HepG2 (cell line): Measurements from ENCODE around the gene OGFR. TPM values are rescaled to one million over a fixed set of nuclear protein-coding genes. Genes with fewer than 3 reads are reported as not detected.
A peak's percentile ranks its signal among the peaks of the same experiment; 100 is the strongest.

Experiments used
- ATAC-seq: fragments of 200-7000 bp; cut with Tn5 transposase; 3 replicates; pipeline ENCODE4 v1.9.1; 2020; ENCODE audit warnings: mild to moderate bottlenecking, moderate library complexity
- BruUV-seq: library from RNA; stranded (reverse); fragments of 400-500 nt; replicated peaks from 2 replicates; lab custom pipeline; 2021; lab: Mats Ljungman, UMichigan
- CTCF ChIA-PET: fragments of 300-600 bp; formaldehyde crosslinking; extraction: SDS; loops from one replicate; lab custom pipeline; 2021; ENCODE audit warnings: low total read pairs, inconsistent platforms, low intra/inter-chr PET ratio; lab: Yijun Ruan, JAX
- POLR2A ChIA-PET: fragments of 350-600 bp; sonication (Branson Sonifier 250); formaldehyde crosslinking; loops from one replicate; lab custom pipeline; 2020; ENCODE audit warnings: antibody characterized with exemption, inconsistent platforms; lab: Yijun Ruan, JAX
- DNase-seq: peaks from one replicate; pipeline ENCODE4 v3.0.0-alpha.2; 2015; ENCODE audit warnings: low spot score
- FAIRE-seq: peaks from 3 replicates; lab custom pipeline; 2011; peaks lifted over from hg19 to GRCh38; lab: Jason Lieb, UNC
- H2AFZ ChIP-seq: one replicate; pipeline ENCODE4 v1.6.1; 2011; ENCODE audit warnings: low read length, inconsistent platforms
- H3K27ac ChIP-seq: fragments of 300-600 bp; 3 replicates; pipeline ENCODE4 v1.8.0; 2011; ENCODE audit warnings: mixed run types, mild to moderate bottlenecking, mixed read lengths, low read length, inconsistent platforms; ENCODE audit not compliant: insufficient read depth; ENCODE audit errors: extremely low read length
- H3K27me3 ChIP-seq, 2 experiments: fragments of 200-600 bp in 1 of 2; 2 replicates in 1 of 2; 3 replicates in 1 of 2; pipeline versions ENCODE4 v1.6.0 to v1.8.0; 2011; ENCODE audit warnings: low read length in 2 of 2, mild to moderate bottlenecking in 2 of 2, moderate library complexity in 2 of 2, inconsistent platforms in 1 of 2; ENCODE audit not compliant: insufficient read depth in 2 of 2, control insufficient read depth in 1 of 2
- H3K36me3 ChIP-seq, 2 experiments: fragments of 200-600 bp in 1 of 2; replicated peaks in 1 of 2; 2 replicates in 1 of 2; 3 replicates in 1 of 2; pipeline versions ENCODE4 v1.5.1 to v1.8.0; 2011; ENCODE audit warnings: low read length in 2 of 2, inconsistent platforms in 1 of 2; ENCODE audit not compliant: insufficient read depth in 2 of 2, control insufficient read depth in 1 of 2
- H3K4me1 ChIP-seq: 2 replicates; pipeline ENCODE4 v1.5.1; 2012; ENCODE audit warnings: low read length, inconsistent platforms; ENCODE audit not compliant: insufficient read depth
- H3K4me2 ChIP-seq: 2 replicates; pipeline ENCODE4 v1.6.0; 2011; ENCODE audit warnings: low read depth, low read length, inconsistent platforms
- H3K4me3 ChIP-seq, 3 experiments: fragments of 200-600 bp in 1 of 3; sonication (generic), shearing (Covaris generic) in 1 of 3; replicated peaks in 1 of 3; 2 replicates each; pipeline ENCODE4 v1.5.1; 2011 to 2016; ENCODE audit warnings: low read length in 3 of 3, inconsistent platforms in 2 of 3, low read depth in 2 of 3, mild to moderate bottlenecking in 2 of 3, control low read depth in 1 of 3, mixed read lengths in 1 of 3; ENCODE audit not compliant: insufficient read depth in 1 of 3
- H3K79me2 ChIP-seq: one replicate; pipeline ENCODE4 v1.6.1; 2011; ENCODE audit warnings: low read length, inconsistent platforms; ENCODE audit not compliant: insufficient read depth
- H3K9ac ChIP-seq: 2 replicates; pipeline ENCODE4 v1.6.0; 2011; ENCODE audit warnings: mild to moderate bottlenecking, low read depth, low read length, inconsistent platforms; ENCODE audit not compliant: insufficient read depth
- H3K9me3 ChIP-seq: 2 replicates; pipeline ENCODE4 v1.5.1; 2012; ENCODE audit warnings: mild to moderate bottlenecking, low read length
- H4K20me1 ChIP-seq: 2 replicates; pipeline ENCODE4 v1.6.0; 2011; ENCODE audit warnings: inconsistent platforms, mild to moderate bottlenecking, low read length, moderate library complexity; ENCODE audit not compliant: insufficient read depth
- ZNF687 ChIP-seq: sonication (generic); formaldehyde crosslinking; IDR thresholded peaks from 2 replicates; pipeline ENCODE4 v1.5.1; 2020; ENCODE audit warnings: mild to moderate bottlenecking, missing genetic modification reagents, moderate library complexity
- WGBS: methylation state at CpG from one replicate; pipeline ENCODE4 v1.1.6; 2017; ENCODE audit warnings: low lambda C conversion rate; 5-methylcytosine and 5-hydroxymethylcytosine counted together
- in situ Hi-C: cut with HindIII; loops from 2 replicates; pipeline ENCODE4 v1.10.0; 2017; ENCODE audit warnings: low pct_unique_long_range_greater_than_20kb; ENCODE audit not compliant: extremely low pct_ligation_motif_present
- intact Hi-C: fragments of 100-400 bp; cut with micrococcal nuclease; formaldehyde crosslinking; loops from one replicate; pipeline ENCODE4 v1.10.0; 2022; ENCODE audit not compliant: unreplicated experiment
- polyA plus RNA-seq, 8 experiments: library from polyadenylated mRNA; depleted of rRNA in 3 of 8; stranded (reverse) in 7 of 8; unstranded in 1 of 8; fragments of >200 nt; fragmentation: Illumina TruSeq in 4 of 8; extraction: Trizol in 4 of 8; gene quantifications; 2 replicates each; pipeline versions ENCODE4 v1.2.1 to v1.2.3, GENCODE V29; 2011 to 2016; ENCODE audit warnings: low read depth in 4 of 8, missing spikeins in 1 of 8, mixed read lengths in 1 of 8; ENCODE audit not compliant: insufficient read depth in 1 of 8
- total RNA-seq, 5 experiments: library from RNA; depleted of rRNA; stranded (reverse); fragments of >200 nt; fragmentation: Illumina TruSeq; extraction: Trizol; gene quantifications; 2 replicates each; pipeline ENCODE4 v1.2.3, GENCODE V29; 2016; ENCODE audit warnings: low read depth in 1 of 5
- TF ChIP-seq, protein P1 (sequence below): sonication (generic); formaldehyde crosslinking; IDR thresholded peaks from 2 replicates; pipeline ENCODE4 v1.4.0; 2020; ENCODE audit warnings: missing genetic modification reagents, borderline replicate concordance

The OGFR gene
- total and polyA plus RNA-seq, 2 of the 13 experiments (the other 11 are each of a cell fraction or from before 2014, with no cell fraction given), result 47.7 to 81.8 TPM

- Histone ChIP-seq H3K36me3 (no peaks in the 10 kb centered on the region), H3K9ac (no peak overlapping the region), H3K4me1 (no peaks in the 10 kb centered on the region), H3K27ac (no peak overlapping the region), H3K27me3 (peaks cover 56 to 98% of the 10 kb centered on the region in 2 experiments), H3K4me2 (no peak overlapping the region), H3K9me3 (no peaks in the 10 kb centered on the region), H3K4me3 (no peak overlapping the region), H3K79me2 (no peaks in the 10 kb centered on the region), H4K20me1 (0 out of 2 replicates have a peak, but pooled peaks cover 3% of the 10 kb centered on the region), H2AFZ (no peak overlapping the region)
- BruUV-seq, result no TSS peak
- DNase-seq (no peak), ATAC-seq (no peak), FAIRE-seq (no peak)
- WGBS, result 32% methylated on average over 13 of the region's 14 CpGs
- ChIA-PET CTCF (no interaction called here), POLR2A (no interaction called here)
- TF ChIP-seq, protein P1, sequence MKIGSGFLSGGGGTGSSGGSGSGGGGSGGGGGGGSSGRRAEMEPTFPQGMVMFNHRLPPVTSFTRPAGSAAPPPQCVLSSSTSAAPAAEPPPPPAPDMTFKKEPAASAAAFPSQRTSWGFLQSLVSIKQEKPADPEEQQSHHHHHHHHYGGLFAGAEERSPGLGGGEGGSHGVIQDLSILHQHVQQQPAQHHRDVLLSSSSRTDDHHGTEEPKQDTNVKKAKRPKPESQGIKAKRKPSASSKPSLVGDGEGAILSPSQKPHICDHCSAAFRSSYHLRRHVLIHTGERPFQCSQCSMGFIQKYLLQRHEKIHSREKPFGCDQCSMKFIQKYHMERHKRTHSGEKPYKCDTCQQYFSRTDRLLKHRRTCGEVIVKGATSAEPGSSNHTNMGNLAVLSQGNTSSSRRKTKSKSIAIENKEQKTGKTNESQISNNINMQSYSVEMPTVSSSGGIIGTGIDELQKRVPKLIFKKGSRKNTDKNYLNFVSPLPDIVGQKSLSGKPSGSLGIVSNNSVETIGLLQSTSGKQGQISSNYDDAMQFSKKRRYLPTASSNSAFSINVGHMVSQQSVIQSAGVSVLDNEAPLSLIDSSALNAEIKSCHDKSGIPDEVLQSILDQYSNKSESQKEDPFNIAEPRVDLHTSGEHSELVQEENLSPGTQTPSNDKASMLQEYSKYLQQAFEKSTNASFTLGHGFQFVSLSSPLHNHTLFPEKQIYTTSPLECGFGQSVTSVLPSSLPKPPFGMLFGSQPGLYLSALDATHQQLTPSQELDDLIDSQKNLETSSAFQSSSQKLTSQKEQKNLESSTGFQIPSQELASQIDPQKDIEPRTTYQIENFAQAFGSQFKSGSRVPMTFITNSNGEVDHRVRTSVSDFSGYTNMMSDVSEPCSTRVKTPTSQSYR (CRISPR knock-in tag), result no peak
- TF ChIP-seq ZNF687 (CRISPR knock-in tag), result 0 out of 2 replicates have a peak, but pooled peaks have one; percentile 6
- in situ Hi-C loops, result loop anchor here (10.0 kb wide), 1 partner anchor 86 kb away; no protein-coding TSS in a partner anchor
- intact Hi-C loops, result no loop called here
Measured at GRCh38 chr20:62770916-62771315, 33.7 kb upstream of the OGFR start.
